HG03520 (cell line): ENCODE results near the gene CCL14.
"Not testable (repeated sequence)": the region's sequence is repeated elsewhere in the genome, so short reads cannot be mapped to it uniquely, and the experiment has no call there.

ENCODE experiments used
- ATAC-seq: cut with Tn5 transposase; IDR thresholded peaks from one replicate; pipeline ENCODE4 v1.9.1; 2021; ENCODE audit warnings: mild to moderate bottlenecking, moderate library complexity; ENCODE audit not compliant: unreplicated experiment

Gene CCL14

DNA sequence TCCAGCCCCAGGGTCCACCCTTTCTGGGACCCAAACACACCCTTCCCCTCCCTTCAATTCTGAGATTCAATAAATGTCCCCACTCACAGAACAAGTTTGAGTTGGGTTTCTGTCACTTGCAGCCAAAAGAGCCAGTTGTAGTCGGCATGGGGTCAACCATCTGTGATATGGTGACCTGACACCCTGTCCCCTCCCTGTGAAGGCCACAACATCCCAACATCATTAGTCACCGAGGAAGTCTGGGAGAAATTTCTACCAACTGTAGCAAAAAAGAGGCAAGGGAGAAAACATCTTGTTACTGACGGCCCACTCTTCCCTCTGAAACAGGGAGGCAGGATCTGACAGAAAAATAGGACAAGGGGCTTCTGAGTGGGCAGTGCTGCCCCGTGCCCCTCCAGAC is 42.4 kb downstream of the CCL14 start:
- no peak for ATAC-seq

DNA sequence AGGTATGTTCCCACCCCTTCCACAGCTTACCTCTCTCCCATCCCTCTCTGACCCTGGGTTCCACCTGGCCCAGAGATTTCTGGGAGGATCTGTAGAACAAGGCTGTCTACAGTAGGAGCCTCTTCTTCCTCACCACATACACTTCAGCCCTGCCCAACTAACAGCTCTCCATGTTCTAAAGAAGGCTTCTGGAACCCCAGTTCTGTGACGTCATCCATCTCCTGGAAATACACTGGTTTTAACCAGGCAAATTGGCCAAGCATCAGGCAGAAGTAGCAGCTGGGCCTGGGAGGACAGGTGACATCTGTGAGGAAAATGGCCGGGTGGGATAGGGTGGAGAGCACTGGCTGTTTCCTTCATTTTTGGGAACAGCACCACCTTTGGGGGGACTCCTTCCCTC is 43.0 kb downstream of the CCL14 start, which contains the start of gene LYZL6:
TSS of gene LYZL6 (minus strand) at position 177 of the 400 bp plus-strand sequence. CDS start 4,357 bp downstream, outside the sequence.
- ATAC-seq = no peak

DNA sequence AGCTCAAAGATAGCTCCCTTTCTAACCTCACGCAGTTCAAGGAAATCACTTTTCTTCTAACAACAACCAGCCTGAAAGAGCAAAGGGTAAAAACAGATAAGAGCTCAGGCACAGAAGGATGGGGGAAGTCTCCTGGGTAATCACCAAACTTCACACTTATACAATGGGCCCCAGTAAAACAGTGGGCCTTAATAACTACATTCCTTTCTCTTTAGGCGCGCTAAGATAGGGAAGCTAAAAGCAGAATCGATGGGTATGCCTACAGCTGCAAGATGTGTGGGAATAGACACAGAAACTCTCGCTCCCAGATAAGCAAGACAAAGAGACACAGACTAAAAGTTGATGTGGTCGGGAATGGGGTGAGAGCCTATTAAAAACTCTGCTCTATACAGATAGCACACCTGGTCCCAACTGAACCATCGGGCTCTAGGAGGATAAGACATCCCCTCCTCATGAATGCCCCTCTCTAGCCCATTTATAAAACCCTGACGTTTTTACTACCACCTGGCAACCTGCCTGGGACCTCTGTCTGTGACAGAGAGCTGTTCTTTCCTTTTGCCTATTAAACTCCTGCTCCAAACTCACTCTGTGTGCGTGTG is 43.8 kb downstream of the CCL14 start:
- ATAC-seq = no peak

DNA sequence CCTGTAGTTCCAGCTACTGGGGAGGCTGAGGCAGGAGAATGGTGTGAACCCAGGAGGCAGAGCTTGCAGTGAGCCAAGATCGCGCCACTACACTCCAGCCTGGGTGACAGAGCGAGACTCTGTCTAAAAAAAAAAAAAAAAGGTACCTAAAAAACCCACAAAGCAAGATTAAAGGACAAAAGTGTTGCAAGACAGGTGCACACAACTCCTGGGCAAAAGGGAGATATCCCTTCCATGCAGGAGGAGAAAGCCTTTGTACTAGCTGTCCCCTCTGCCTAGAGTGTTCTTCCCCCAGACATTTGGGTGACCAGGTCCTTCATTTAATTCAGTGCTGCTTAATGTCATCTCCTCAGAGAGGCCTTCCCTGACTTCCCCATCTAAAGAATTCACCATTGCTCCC is 48.0 kb downstream of the CCL14 start:
- ATAC-seq = not testable (repeated sequence)

DNA sequence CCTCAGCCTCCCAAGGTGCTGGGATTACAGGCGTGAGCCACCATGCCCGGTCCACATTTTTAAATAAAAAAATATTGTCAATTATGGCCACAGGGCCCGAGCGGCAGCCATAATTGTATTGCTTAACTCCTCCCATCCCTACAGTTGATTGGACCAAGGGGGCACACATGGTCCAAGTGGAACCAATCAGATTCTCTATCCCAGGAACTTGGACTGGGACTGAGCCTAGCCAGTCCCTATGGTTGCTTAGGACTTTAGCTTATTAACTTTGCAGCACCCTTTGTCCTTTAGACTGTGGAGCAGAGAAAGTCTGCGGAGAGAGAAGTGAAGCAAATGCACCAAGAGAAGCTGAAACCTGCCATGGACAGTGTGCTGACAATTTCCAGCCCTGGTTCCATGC is 50.5 kb downstream of the CCL14 start:
- ATAC-seq = no peak

DNA sequence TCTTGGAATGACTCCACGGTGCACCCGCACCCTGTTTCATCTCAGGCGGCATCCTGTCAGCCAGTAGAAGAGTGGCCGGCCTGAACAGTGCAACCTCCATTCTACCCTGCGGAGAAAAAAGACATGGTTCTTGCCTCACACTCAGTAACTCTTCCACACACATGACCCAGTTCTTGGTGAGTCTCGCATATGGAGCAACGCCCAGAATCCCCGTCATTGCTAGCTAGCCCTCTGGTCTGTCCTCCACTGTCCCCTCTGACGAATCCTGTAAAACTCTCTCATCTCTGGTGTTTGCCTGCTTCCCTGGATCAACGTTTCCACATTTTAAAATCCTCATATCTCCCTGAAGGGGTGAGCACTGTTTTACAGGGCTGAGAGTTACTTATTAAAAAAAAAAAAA is 51.8 kb downstream of the CCL14 start:
- ATAC-seq = no peak
